Activated CD4-positive, alpha-beta T cell treated with anti-CD3 and anti-CD28 coated beads, Interleukin-2, amount 10 ng/mL, durations not matched to agents 24 days and 14 days (primary cell): ENCODE measurements around the gene ATP2B2. TPM values are rescaled to one million over a fixed set of nuclear protein-coding genes. Genes with fewer than 3 reads are reported as not detected.

ENCODE experiments used
- DNase-seq: peaks from one replicate; pipeline ENCODE4 v3.0.0; 2022
- H3K27ac Mint-ChIP-seq: one replicate; pipeline ENCODE4 v1.8.0; 2022; ENCODE audit warnings: mild to moderate bottlenecking, mixed read lengths
- H3K27me3 Mint-ChIP-seq: one replicate; pipeline ENCODE4 v1.8.0; 2022; ENCODE audit warnings: mixed read lengths
- H3K36me3 Mint-ChIP-seq: one replicate; pipeline ENCODE4 v1.8.0; 2022; ENCODE audit warnings: low read depth, mild to moderate bottlenecking, mixed read lengths
- H3K4me1 Mint-ChIP-seq: one replicate; pipeline ENCODE4 v1.8.0; 2021; ENCODE audit warnings: mixed read lengths
- H3K4me3 Mint-ChIP-seq: one replicate; pipeline ENCODE4 v1.8.0; 2022; ENCODE audit warnings: mild to moderate bottlenecking, moderate library complexity, mixed read lengths
- H3K9me3 Mint-ChIP-seq: one replicate; pipeline ENCODE4 v1.8.0; 2021; ENCODE audit warnings: mixed read lengths
- intact Hi-C: fragments of 100-400 bp; cut with micrococcal nuclease; formaldehyde crosslinking; loops from one replicate; pipeline ENCODE4 v1.15.1; 2023
- total RNA-seq: library from RNA; stranded (reverse); gene quantifications from 2 replicates; pipeline ENCODE4 v1.2.3, GENCODE V29; 2022

ATP2B2 gene
- total RNA-seq, 1 donor from 2014 or later: not detected

- Mint-ChIP-seq H3K36me3 (peaks cover 67% of the 10 kb centered on the region), H3K4me1 (peaks cover 51% of the 10 kb centered on the region), H3K27me3 (no peaks in the 10 kb centered on the region), H3K27ac (peak overlapping the region; percentile 57), H3K4me3 (no peak overlapping the region), H3K9me3 (no peaks in the 10 kb centered on the region)
- DNase-seq: no peak
- intact Hi-C loops: no loop called here
Measured at GRCh38 chr3:10277115-10277625, 228.2 kb downstream of the ATP2B2 start.

GRCh38 chr3:10274601-10275000, 230.8 kb downstream of the ATP2B2 start:
- Mint-ChIP-seq H3K36me3 (peaks cover 72% of the 10 kb centered on the region), H3K9me3 (no peaks in the 10 kb centered on the region), H3K4me1 (peaks cover 36% of the 10 kb centered on the region), H3K27me3 (no peaks in the 10 kb centered on the region), H3K4me3 (no peak overlapping the region), H3K27ac (no peak overlapping the region)
- DNase-seq: no peak
- intact Hi-C loops: no loop called here

Other genes starting within 250 kb of the ATP2B2 start
- gene GHRL, start 212.6 kb downstream of the ATP2B2 start, total RNA-seq: 0.43 and 1.3 TPM in 2 replicates
- 128 and 131 TPM in 2 replicates for gene SEC13, start 184.5 kb downstream of the ATP2B2 start, total RNA-seq